ENCODE results near the gene CDKN2B-AS1. TPM values are rescaled to one million over a fixed set of nuclear protein-coding genes. Genes with fewer than 3 reads are reported as not detected.

CDKN2B-AS1 gene
- total RNA-seq, 1 donor from 2014 or later, result 1.4 TPM

DNA sequence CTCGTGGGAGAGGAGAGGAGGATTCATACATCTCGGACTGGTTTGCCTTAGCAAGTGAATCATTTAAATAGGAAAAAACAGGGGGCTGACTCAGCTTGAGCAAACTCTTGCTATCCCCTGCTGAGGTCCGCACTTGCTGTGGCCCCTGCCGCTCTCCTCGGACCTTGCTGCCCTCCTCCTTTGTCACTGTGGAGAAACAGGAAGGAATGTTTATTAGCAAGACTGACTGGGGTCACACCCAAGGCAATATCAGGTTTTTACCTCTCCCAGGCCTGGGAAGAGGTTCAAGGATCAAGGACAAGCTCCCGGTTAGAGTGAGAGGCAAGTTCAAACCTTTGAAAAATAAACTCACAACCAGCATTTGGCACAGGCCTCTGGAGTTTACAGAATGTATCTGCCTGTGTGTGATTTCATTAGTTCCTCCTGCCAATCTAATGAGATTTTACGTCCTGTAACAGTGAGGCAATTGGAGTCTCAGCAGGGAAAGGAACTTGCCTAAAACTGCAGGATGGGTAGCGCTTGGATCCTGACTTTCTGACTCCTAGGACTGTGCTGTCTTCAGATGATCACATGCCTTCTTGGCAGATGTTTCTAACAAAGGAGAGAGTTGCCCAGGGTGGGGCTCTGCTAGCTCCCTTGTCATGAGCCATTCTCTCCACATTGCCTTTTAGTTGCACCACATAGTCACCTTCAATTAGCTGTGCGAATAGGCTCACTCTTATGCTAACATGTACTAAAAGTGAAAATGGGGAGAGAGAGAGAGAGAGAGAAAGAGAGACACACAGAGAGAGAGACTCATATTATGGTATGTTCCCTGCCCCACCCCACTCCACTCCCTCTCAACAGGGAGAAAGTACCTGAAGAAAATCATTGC, 123.2 kb downstream of the CDKN2B-AS1 start:
- POLR2A ChIA-PET, result no interaction called here
- intact Hi-C loops (cut with micrococcal nuclease), result no loop called here
- no peak overlapping the region for H3K4me3 Mint-ChIP-seq

DNA sequence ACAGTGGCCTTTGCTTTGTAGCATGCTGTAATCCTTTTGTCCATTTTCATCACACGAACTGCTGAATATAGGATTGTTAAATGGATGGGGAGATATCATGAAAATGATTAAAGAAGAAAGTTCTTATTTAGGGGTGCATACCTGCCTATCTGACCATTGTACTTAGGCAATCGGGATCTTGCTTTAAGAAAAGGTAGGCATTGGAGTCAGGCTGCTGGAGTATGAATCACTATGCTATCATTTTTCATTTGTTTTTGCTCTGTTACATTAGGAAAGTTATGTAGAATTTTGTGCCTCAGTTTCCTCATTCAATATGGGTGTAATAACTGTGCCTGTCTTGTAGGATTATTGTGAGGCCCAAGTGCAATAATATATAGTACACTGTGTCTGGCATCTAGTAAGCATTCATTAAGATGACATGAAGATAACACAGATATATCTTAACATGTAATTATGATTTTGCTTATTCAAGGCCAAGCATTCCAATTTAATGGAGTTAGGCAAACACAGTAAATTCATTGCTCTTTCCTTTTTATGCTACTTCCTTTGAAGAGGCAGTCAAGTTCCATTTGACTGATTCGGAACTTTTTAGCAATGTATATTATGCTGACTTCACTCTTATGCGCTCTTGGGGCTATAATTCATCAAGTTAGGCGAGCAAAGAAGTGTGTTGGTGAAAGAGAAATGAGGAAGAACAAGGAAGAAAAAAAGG, 124.4 kb downstream of the CDKN2B-AS1 start:
- TF ChIP-seq, protein P1, sequence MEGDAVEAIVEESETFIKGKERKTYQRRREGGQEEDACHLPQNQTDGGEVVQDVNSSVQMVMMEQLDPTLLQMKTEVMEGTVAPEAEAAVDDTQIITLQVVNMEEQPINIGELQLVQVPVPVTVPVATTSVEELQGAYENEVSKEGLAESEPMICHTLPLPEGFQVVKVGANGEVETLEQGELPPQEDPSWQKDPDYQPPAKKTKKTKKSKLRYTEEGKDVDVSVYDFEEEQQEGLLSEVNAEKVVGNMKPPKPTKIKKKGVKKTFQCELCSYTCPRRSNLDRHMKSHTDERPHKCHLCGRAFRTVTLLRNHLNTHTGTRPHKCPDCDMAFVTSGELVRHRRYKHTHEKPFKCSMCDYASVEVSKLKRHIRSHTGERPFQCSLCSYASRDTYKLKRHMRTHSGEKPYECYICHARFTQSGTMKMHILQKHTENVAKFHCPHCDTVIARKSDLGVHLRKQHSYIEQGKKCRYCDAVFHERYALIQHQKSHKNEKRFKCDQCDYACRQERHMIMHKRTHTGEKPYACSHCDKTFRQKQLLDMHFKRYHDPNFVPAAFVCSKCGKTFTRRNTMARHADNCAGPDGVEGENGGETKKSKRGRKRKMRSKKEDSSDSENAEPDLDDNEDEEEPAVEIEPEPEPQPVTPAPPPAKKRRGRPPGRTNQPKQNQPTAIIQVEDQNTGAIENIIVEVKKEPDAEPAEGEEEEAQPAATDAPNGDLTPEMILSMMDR (IDR thresholded peaks at IDR 0.05), result no peak
- no peak overlapping the region for H3K27ac Mint-ChIP-seq
- no peak for DNase-seq
- peaks cover 5% of the 10 kb centered on the region for H3K9me3 Mint-ChIP-seq
- no peaks in the 10 kb centered on the region for H3K4me1 Mint-ChIP-seq
- H3K27me3 Mint-ChIP-seq, result peaks cover 4% of the 10 kb centered on the region
- intact Hi-C loops (cut with micrococcal nuclease), result loop anchor here (1.0 kb wide), 1 partner anchor 305 kb away; no protein-coding TSS in a partner anchor
- CTCF ChIA-PET, result interaction anchor here (0.8 to 1.8 kb wide), 4 partner anchors 10 to 305 kb away, joined by 3 to 7 read pairs (median 4); no protein-coding TSS in a partner anchor
- POLR2A ChIA-PET, result no interaction called here
- ATAC-seq (ENCODE audit: low read depth), result no peak
- H3K4me3 Mint-ChIP-seq, result no peak overlapping the region
- H3K36me3 Mint-ChIP-seq (ENCODE audit: low read depth), result no peaks in the 10 kb centered on the region

More for the DNA sequence above, 123.2 kb downstream of the CDKN2B-AS1 start:
- TF ChIP-seq, protein P1 (IDR thresholded peaks at IDR 0.05), result no peak
- CTCF ChIA-PET, result no interaction called here
- Mint-ChIP-seq H3K9me3 (no peaks in the 10 kb centered on the region), H3K4me1 (no peaks in the 10 kb centered on the region), H3K27ac (no peak overlapping the region), H3K27me3 (no peaks in the 10 kb centered on the region), H3K36me3 (ENCODE audit: low read depth) (no peaks in the 10 kb centered on the region)
- ATAC-seq (ENCODE audit: low read depth) (no peak), DNase-seq (no peak)

DNA sequence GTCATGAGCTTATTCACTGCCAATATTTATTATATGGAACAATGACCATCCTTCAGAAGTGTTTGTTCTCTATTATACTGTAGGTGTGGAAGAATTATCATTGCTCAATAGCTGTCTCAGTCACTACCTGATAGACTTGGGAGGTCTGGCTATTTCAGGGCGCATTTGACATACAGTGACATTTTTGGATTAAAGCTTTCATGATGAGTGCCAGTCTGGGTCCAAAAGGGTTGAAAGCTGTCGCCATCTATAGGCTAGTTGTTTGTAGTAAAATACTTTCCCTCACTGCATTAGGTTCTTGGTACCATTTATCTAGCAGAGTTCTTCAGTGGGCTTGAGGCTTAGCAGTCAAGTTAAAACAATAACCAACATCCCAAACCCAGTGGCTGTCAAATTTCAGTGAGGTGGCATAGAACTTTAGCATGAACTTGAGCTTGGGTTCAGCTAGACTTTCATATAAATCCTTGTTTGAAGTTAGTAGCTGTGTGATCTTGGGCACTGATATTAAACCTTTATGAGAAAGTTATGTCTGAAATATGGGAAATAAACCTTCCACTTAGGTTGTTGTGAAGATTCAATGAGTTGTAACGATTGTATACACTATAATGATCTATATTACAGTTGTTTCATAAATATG, 125.0 kb downstream of the CDKN2B-AS1 start:
- no peak overlapping the region for H3K27ac Mint-ChIP-seq
- no peak for ATAC-seq (ENCODE audit: low read depth)
- no peaks in the 10 kb centered on the region for H3K36me3 Mint-ChIP-seq (ENCODE audit: low read depth)
- H3K4me1 Mint-ChIP-seq, result no peaks in the 10 kb centered on the region
- ChIA-PET CTCF (interaction anchor here (0.8 to 1.8 kb wide), 4 partner anchors 10 to 306 kb away, joined by 3 to 7 read pairs (median 4); no protein-coding TSS in a partner anchor), POLR2A (no interaction called here)
- TF ChIP-seq, protein P1 (IDR thresholded peaks at IDR 0.05), result no peak
- no peak overlapping the region for H3K4me3 Mint-ChIP-seq
- DNase-seq, result no peak
- H3K27me3 Mint-ChIP-seq, result peaks cover 4% of the 10 kb centered on the region
- peaks cover 5% of the 10 kb centered on the region for H3K9me3 Mint-ChIP-seq
- intact Hi-C loops (cut with micrococcal nuclease), result loop anchor here (1.0 kb wide), 1 partner anchor 305 kb away; no protein-coding TSS in a partner anchor

DNA sequence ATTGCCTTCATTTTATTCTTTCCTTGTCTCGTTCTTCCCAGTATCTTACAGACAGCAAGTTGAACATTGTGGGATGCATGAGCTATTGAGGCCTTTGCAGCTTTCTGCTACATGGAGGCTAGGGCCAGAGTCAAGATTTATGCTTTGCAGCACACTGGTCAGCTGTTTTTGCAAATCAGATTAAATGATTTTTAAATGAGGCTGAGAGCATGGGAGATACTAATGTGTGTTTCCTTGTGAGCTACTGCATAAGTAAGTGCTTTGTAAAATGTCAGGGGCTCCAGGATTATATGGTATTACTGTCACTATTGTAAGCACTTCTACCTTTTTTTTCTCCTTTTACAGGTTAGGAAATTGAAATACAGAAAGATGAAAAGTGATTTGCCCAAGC, 125.6 kb downstream of the CDKN2B-AS1 start:
- Mint-ChIP-seq H3K4me1 (no peaks in the 10 kb centered on the region), H3K36me3 (ENCODE audit: low read depth) (no peaks in the 10 kb centered on the region), H3K27ac (no peak overlapping the region), H3K9me3 (peaks cover 5% of the 10 kb centered on the region), H3K4me3 (no peak overlapping the region), H3K27me3 (peaks cover 6% of the 10 kb centered on the region)
- DNase-seq (no peak), ATAC-seq (ENCODE audit: low read depth) (no peak)
- CTCF ChIA-PET, result interaction anchor here (1.8 kb wide), 1 partner anchor 307 kb away, joined by 7 read pairs; no protein-coding TSS in a partner anchor
- intact Hi-C loops (cut with micrococcal nuclease), result no loop called here
- POLR2A ChIA-PET, result no interaction called here
- TF ChIP-seq, protein P1 (IDR thresholded peaks at IDR 0.05), result no peak

Data from activated B cell treated with CpG ODN at 0.5 μM for 24 hours (primary cell).